ENCODE results near the gene CACTIN. TPM values are rescaled to one million over a fixed set of nuclear protein-coding genes. Genes with fewer than 3 reads are reported as not detected.

The CACTIN gene
- total RNA-seq, 3 donors from 2014 or later = 21.8 to 30.5 (median 27.5) TPM

DNA sequence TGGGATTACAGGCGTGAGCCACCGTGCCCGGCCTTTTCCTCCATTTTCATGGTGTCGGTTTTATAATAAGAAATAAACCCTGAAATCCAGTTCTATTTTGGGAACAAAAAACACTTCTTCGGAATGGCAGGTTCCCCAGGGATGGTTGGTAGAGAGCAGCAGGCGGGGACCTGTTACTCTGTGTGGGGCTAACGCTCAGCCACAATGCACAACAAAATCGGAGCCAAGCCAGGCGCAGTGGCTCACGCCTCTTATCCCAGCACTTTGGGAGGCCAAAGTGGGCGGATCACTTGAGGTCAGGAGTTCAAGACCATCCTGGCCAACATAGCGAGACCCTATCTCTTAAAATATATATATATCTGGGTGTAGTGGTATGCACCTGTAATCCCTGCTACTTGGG lies 25.6 kb downstream of the CACTIN start:
- TF ChIP-seq, protein P1, sequence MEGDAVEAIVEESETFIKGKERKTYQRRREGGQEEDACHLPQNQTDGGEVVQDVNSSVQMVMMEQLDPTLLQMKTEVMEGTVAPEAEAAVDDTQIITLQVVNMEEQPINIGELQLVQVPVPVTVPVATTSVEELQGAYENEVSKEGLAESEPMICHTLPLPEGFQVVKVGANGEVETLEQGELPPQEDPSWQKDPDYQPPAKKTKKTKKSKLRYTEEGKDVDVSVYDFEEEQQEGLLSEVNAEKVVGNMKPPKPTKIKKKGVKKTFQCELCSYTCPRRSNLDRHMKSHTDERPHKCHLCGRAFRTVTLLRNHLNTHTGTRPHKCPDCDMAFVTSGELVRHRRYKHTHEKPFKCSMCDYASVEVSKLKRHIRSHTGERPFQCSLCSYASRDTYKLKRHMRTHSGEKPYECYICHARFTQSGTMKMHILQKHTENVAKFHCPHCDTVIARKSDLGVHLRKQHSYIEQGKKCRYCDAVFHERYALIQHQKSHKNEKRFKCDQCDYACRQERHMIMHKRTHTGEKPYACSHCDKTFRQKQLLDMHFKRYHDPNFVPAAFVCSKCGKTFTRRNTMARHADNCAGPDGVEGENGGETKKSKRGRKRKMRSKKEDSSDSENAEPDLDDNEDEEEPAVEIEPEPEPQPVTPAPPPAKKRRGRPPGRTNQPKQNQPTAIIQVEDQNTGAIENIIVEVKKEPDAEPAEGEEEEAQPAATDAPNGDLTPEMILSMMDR (IDR thresholded peaks at IDR 0.05) = no peak
- no peak for TF ChIP-seq POLR2A (IDR thresholded peaks at IDR 0.05)
- no peak for TF ChIP-seq POLR2AphosphoS5 (IDR thresholded peaks at IDR 0.05)
- Histone ChIP-seq H3K36me3 (no peaks in the 10 kb centered on the region), H3K4me1 (no peaks in the 10 kb centered on the region), H3K27me3 (no peaks in the 10 kb centered on the region), H3K4me3 (no peak overlapping the region), H3K27ac (no peak overlapping the region), H3K9me3 (no peaks in the 10 kb centered on the region)
- DNase-seq (ENCODE audit: low spot score in 2 of 2) = no peak
- intact Hi-C loops (cut with DNase I; ENCODE audit: low total_unique reads) = no loop called here

DNA sequence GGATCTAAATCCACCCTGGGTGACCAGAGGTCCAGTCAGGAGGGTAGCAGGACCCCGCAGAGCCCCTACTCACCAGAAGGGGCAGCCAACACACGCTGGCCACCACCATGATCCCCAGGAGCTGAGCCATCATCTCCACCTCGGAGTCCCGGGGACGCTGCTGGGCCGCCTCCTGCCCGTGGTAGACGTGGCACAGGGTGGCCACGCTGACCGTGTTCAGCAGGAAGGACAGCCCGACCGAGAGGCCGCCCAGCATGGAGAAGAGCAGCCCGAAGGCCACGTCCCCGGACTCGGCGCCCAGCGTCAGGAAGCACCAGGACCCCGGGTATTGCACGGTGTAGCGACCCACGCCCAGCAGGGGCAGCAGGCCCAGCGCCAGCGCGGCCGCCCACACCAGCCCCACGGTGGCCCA lies 26.8 kb downstream of the CACTIN start:
- Histone ChIP-seq H3K27ac (no peak overlapping the region), H3K4me3 (no peak overlapping the region), H3K27me3 (no peaks in the 10 kb centered on the region), H3K9me3 (no peaks in the 10 kb centered on the region), H3K36me3 (no peaks in the 10 kb centered on the region), H3K4me1 (no peaks in the 10 kb centered on the region)
- intact Hi-C loops (cut with DNase I; ENCODE audit: low total_unique reads) = no loop called here
- DNase-seq (ENCODE audit: low spot score in 2 of 2) = no peak
- TF ChIP-seq POLR2AphosphoS5 (IDR thresholded peaks at IDR 0.05) = no peak
- TF ChIP-seq, protein P1 (IDR thresholded peaks at IDR 0.05) = no peak

DNA sequence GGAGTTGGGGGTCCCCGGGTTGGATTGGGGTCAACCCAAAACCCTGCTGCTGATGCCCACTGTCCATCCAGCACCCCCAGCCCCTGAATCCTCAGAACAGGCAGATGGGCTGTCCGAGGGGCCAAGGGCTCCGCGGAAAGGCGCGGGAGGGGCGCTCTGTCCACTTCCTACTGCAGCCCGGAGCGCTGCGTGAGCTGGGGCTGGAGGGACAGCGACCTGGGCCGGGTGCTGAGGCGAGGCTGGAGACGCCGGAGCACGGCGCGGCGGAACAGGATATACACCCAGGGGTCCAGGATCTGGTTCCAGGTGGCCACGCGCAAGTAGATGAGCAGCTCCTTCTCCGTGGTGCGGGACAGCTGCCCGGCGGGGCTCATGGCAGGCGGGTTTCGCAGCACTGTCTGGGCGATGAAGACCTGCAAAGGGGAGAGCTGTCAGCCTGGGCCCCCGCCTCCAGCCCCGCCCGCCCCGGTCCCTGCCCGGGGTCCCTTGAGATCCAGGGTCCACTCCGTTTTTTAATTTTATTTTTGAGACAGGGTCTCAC lies 31.0 kb downstream of the CACTIN start:
- TF ChIP-seq POLR2AphosphoS5 (IDR thresholded peaks at IDR 0.05) = no peak
- no peak for TF ChIP-seq POLR2A (IDR thresholded peaks at IDR 0.05)
- TF ChIP-seq, protein P1 (IDR thresholded peaks at IDR 0.05) = no peak
- DNase-seq (ENCODE audit: low spot score in 2 of 2) = no peak
- Histone ChIP-seq H3K27ac (no peak overlapping the region), H3K36me3 (no peaks in the 10 kb centered on the region), H3K9me3 (no peaks in the 10 kb centered on the region), H3K4me1 (no peaks in the 10 kb centered on the region), H3K27me3 (no peaks in the 10 kb centered on the region), H3K4me3 (no peak overlapping the region)
- intact Hi-C loops (cut with DNase I; ENCODE audit: low total_unique reads) = no loop called here

DNA sequence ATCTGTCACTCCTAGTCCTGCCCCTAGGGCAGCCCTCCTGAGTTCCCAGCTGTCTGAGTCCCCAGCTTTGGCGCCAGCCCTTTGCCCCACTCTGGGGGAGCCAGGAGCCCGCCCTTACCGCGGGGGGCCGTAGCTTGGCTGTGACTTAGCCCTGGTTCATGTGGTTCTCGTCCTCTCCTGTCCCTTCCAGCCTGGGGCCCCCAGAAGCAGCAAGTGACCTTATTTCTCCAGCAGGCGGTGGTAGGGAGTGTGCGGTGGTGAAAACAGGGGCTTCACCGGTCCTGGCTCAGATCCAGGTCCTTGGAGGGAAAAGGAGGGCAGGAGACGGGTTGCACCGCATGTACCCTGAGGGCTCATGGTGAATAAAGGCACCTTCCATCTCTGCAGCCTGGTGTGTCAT lies 33.4 kb downstream of the CACTIN start:
- H3K27me3 ChIP-seq = no peaks in the 10 kb centered on the region
- no peaks in the 10 kb centered on the region for H3K4me1 ChIP-seq
- DNase-seq (ENCODE audit: low spot score in 2 of 2) = no peak
- no peaks in the 10 kb centered on the region for H3K36me3 ChIP-seq
- no peak overlapping the region for H3K27ac ChIP-seq
- TF ChIP-seq POLR2A (IDR thresholded peaks at IDR 0.05) (no peak), POLR2AphosphoS5 (IDR thresholded peaks at IDR 0.05) (no peak)
- TF ChIP-seq, protein P1 (IDR thresholded peaks at IDR 0.05) = no peak
- no peak overlapping the region for H3K4me3 ChIP-seq
- intact Hi-C loops (cut with DNase I; ENCODE audit: low total_unique reads) = no loop called here
- H3K9me3 ChIP-seq = no peaks in the 10 kb centered on the region

DNA sequence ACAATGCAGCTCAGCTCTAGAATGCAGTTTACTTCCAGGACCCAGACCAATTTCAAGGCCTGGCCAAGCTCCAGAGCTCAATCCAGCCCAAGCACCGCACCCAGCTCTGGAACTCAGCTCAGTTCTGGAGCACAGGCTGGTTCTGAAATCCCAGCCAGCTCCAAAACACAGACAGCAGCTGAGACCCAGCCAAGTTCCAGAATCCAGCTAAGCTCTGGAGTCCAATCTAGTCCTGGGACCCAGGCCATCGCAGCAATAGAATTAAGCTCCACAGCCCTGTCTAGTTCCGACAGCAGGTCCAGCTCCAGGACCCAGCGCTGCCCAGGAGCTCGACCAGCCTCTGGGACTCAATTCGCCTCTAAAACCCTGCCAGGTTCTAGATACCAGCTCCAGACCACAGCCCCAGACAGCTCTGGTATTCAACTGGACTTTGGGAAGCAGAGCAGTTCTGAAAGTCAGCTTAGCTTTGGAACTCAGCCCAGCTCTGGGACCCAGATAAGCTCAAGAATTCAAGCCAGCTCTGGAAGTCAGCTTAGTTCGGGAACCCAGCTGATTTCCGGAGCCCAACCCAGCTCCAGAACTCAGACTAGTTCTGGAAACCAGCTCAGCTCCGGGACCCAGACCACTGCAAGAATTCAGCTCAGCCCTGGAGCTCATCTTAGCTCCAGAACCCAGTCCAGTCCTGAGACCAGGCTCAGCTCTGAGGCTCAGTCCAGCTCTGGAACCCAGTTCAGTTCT lies 34.5 kb downstream of the CACTIN start:
- TF ChIP-seq POLR2AphosphoS5 (IDR thresholded peaks at IDR 0.05) (no peak), POLR2A (IDR thresholded peaks at IDR 0.05) (no peak)
- TF ChIP-seq, protein P1 (IDR thresholded peaks at IDR 0.05) = no peak
- Histone ChIP-seq H3K36me3 (no peaks in the 10 kb centered on the region), H3K9me3 (no peaks in the 10 kb centered on the region), H3K27me3 (no peaks in the 10 kb centered on the region), H3K4me3 (no peak overlapping the region), H3K4me1 (no peaks in the 10 kb centered on the region), H3K27ac (no peak overlapping the region)
- intact Hi-C loops (cut with DNase I; ENCODE audit: low total_unique reads) = no loop called here
- DNase-seq (ENCODE audit: low spot score in 2 of 2) = no peak
